Activated CD4-positive, alpha-beta T cell treated with anti-CD3 and anti-CD28 coated beads for 1 hour (primary cell): ENCODE data around the gene PODXL2.

Source experiments
- DNase-seq: peaks from one replicate; pipeline ENCODE4 v3.0.0-alpha.2; 2020

PODXL2 gene

GRCh38 chr3:127660621-127661251, 31.8 kb downstream of the PODXL2 start:
- no peak for DNase-seq

GRCh38 chr3:127661600-127661999, 32.6 kb downstream of the PODXL2 start:
- no peak for DNase-seq

GRCh38 chr3:127662001-127662469, 33.0 kb downstream of the PODXL2 start:
- no peak for DNase-seq

GRCh38 chr3:127663151-127663550, 34.2 kb downstream of the PODXL2 start:
- DNase-seq = no peak

GRCh38 chr3:127665165-127665564, 36.2 kb downstream of the PODXL2 start:
- DNase-seq = no peak

- DNase-seq = no peak
These were observed 36.6 kb downstream of the PODXL2 start for GRCh38 chr3:127665586-127665985.

GRCh38 chr3:127666676-127667075, 37.7 kb downstream of the PODXL2 start:
- DNase-seq = no peak

GRCh38 chr3:127667119-127667681, 38.2 kb downstream of the PODXL2 start:
- DNase-seq = no peak

GRCh38 chr3:127668906-127669305, 39.9 kb downstream of the PODXL2 start:
- no peak for DNase-seq

- DNase-seq = no peak
These were observed 40.7 kb downstream of the PODXL2 start for GRCh38 chr3:127669541-127670228.

- DNase-seq = no peak
These were observed 41.2 kb downstream of the PODXL2 start for GRCh38 chr3:127670229-127670559.

GRCh38 chr3:127670761-127671522, 42.0 kb downstream of the PODXL2 start:
- no peak for DNase-seq

GRCh38 chr3:127671523-127672428, 42.8 kb downstream of the PODXL2 start:
- peak; percentile 33 for DNase-seq

- peak; percentile 77 for DNase-seq
These were observed 43.6 kb downstream of the PODXL2 start, which contains the start of gene ABTB1 for GRCh38 chr3:127672429-127673190. TSS of gene ABTB1 (plus strand) at chr3:127672952. CDS start at chr3:127673026, 74 bp downstream.

GRCh38 chr3:127673191-127674100, 44.5 kb downstream of the PODXL2 start:
- peak; percentile 29 for DNase-seq

GRCh38 chr3:127674101-127674721, 45.2 kb downstream of the PODXL2 start:
- DNase-seq = peak; percentile 7

GRCh38 chr3:127674790-127675189, 45.8 kb downstream of the PODXL2 start:
- peak; percentile 7 for DNase-seq

GRCh38 chr3:127675651-127676391, 46.8 kb downstream of the PODXL2 start:
- no peak for DNase-seq

- DNase-seq = no peak
These were observed 47.5 kb downstream of the PODXL2 start for GRCh38 chr3:127676456-127676855.
